HL-60/S4 (cell line): ENCODE measurements around the gene STPG1.

Source experiments
- in situ Hi-C: fragments of 300-500 bp; cut with MboI; formaldehyde crosslinking; loops from 2 replicates; pipeline ENCODE4 v1.14.3; 2022; ENCODE audit warnings: low sequenced_read_pairs

STPG1 gene

GRCh38 chr1:24347159-24347934, 66.2 kb downstream of the STPG1 start:
- in situ Hi-C loops, result no loop called here

GRCh38 chr1:24345334-24345733, 68.2 kb downstream of the STPG1 start:
- in situ Hi-C loops, result no loop called here

GRCh38 chr1:24344090-24344742, 69.4 kb downstream of the STPG1 start:
- in situ Hi-C loops, result no loop called here

GRCh38 chr1:24343412-24344089, 70.0 kb downstream of the STPG1 start:
- in situ Hi-C loops, result no loop called here

- in situ Hi-C loops, result no loop called here
Measured at GRCh38 chr1:24341260-24341659, 72.3 kb downstream of the STPG1 start.

- in situ Hi-C loops, result no loop called here
Measured at GRCh38 chr1:24340770-24341169, 72.8 kb downstream of the STPG1 start.

- in situ Hi-C loops, result no loop called here
Measured at GRCh38 chr1:24339996-24340395, 73.6 kb downstream of the STPG1 start.

GRCh38 chr1:24338447-24338846, 75.1 kb downstream of the STPG1 start:
- in situ Hi-C loops, result no loop called here

GRCh38 chr1:24337455-24337854, 76.1 kb downstream of the STPG1 start:
- in situ Hi-C loops, result no loop called here

- in situ Hi-C loops, result no loop called here
Measured at GRCh38 chr1:24336075-24336474, 77.5 kb downstream of the STPG1 start.

GRCh38 chr1:24331961-24332673, 81.5 kb downstream of the STPG1 start:
- in situ Hi-C loops, result no loop called here

GRCh38 chr1:24329797-24330543, 83.6 kb downstream of the STPG1 start:
- in situ Hi-C loops, result no loop called here

GRCh38 chr1:24329331-24329730, 84.3 kb downstream of the STPG1 start:
- in situ Hi-C loops, result no loop called here

GRCh38 chr1:24327891-24328290, 85.7 kb downstream of the STPG1 start:
- in situ Hi-C loops, result no loop called here

- in situ Hi-C loops, result no loop called here
Measured at GRCh38 chr1:24327486-24327885, 86.1 kb downstream of the STPG1 start.

GRCh38 chr1:24325587-24326449, 87.8 kb downstream of the STPG1 start:
- in situ Hi-C loops, result no loop called here

- in situ Hi-C loops, result no loop called here
Measured at GRCh38 chr1:24324903-24325302, 88.7 kb downstream of the STPG1 start.

- in situ Hi-C loops, result no loop called here
Measured at GRCh38 chr1:24323281-24323680, 90.3 kb downstream of the STPG1 start.

- in situ Hi-C loops, result no loop called here
Measured at GRCh38 chr1:24322470-24323177, 91.0 kb downstream of the STPG1 start.
